ENCODE measurements around the gene GPAT2. TPM values are rescaled to one million over a fixed set of nuclear protein-coding genes. Genes with fewer than 3 reads are reported as not detected.
"Not testable (repeated sequence)": the region's sequence is repeated elsewhere in the genome, so short reads cannot be mapped to it uniquely, and the experiment has no call there.

Gene GPAT2
- total RNA-seq, 2 experiments from 2014 or later: 12.6 to 14.4 TPM

DNA sequence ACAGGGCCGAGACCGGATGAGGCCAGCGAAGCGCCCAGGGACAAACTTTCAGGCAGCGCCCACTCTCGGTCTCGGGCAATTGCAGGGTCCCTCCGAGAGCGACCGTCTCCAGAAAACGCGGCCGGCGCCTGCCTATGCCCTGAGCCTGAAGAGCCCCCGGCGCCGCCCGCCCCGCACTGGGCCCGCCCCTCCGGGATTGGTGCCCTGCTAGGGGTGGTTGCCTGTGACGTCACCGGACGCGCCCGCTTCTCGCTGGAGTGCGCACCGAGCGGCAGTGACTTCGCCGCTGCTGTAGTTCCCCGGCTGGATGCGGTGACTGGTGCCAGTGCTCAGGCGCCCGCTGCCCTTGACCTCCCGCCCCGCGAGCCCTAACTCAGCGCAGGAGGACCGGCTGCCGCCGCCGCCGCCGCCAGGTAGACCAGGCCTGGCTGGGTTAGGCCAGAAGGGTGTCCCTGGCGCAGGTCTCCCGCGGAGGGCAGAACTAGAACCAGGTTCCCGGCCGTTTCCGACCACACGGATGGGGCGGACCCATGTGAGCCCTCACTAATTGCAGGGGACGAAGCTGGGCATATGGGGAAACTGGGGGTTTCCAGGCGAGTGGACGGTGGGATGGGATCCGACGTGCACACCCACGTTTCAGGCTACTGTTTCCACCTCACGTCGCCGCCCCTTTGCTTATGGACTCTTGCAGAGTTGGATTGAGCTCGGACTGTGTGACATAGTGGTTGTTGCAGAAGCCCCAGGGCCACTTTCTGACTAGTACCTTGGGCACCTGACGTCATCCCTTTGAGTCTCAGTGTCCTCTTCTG lies 24.2 kb downstream of the GPAT2 start:
- peak overlapping the region; percentile 69 for H3K4me3 Mint-ChIP-seq
- peak overlapping the region; percentile 51 for H3K27ac Mint-ChIP-seq
- peak; percentile 97 for DNase-seq
- CTCF ChIA-PET: interaction anchor here (0.6 to 1.4 kb wide), 3 partner anchors 18 to 172 kb away, joined by 3 to 7 read pairs (median 7); partner anchors contain the start of gene ADRA2B
- H3K36me3 Mint-ChIP-seq (ENCODE audit: low read depth); H3K9me3 Mint-ChIP-seq; intact Hi-C loops (cut with micrococcal nuclease); H3K27me3 Mint-ChIP-seq (ENCODE audit: low read depth): not testable (repeated sequence)
- peaks cover 12% of the 10 kb centered on the region for H3K4me1 Mint-ChIP-seq (ENCODE audit: low read depth)

DNA sequence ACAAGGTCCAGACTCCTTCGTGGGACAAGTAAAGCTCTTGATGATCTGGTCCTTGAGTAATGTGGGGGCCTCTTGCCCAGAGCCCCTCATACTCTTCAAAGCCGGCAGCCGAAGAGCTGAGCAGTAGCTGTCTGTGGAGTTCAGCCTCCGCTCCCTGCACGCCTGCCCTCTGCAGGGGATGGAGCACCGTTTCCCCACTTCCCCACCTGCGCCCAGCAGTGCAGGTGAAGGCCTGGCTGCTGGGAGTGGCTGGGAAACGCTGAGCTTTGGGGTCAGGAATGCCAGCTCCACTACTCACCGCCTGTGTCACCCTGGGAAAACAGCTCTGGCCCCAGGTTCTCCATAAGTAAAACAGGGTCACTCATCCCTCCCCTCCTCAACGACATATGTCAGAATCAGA lies 24.9 kb downstream of the GPAT2 start:
- Mint-ChIP-seq H3K4me3 (peak overlapping the region; percentile 52), H3K4me1 (ENCODE audit: low read depth) (peaks cover 12% of the 10 kb centered on the region), H3K27ac (peak overlapping the region; percentile 51)
- not testable (repeated sequence) for H3K9me3 Mint-ChIP-seq; H3K27me3 Mint-ChIP-seq (ENCODE audit: low read depth); H3K36me3 Mint-ChIP-seq (ENCODE audit: low read depth)
- peak; percentile 12 for DNase-seq
- intact Hi-C loops (cut with micrococcal nuclease): loop anchor here (5.0 kb wide), 1 partner anchor 107 kb away; the partner anchor contains the start of gene ADRA2B
- CTCF ChIA-PET: interaction anchor here (0.6 to 1.4 kb wide), 3 partner anchors 17 to 173 kb away, joined by 3 to 7 read pairs (median 7); partner anchors contain the start of gene ADRA2B

DNA sequence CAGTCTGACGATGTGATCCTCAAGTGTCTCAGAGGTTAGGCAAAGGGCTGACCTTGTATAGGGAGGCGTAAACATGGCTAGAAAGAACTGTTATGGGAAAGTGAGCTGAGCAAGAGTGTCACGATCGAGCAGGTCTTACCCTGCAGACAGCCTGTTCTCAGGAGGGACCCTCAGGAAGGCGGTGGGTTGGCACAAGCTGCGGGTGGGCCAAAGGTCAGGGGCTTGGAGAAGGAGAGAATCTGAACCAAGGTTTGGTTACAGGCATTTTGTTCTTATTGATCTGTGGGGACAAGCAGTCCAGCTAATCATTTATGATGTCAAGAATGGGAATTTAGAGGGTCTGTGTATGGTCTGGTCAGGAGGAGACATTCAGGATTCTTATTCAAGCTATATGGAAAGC lies 26.7 kb downstream of the GPAT2 start:
- DNase-seq; H3K9me3 Mint-ChIP-seq; H3K4me3 Mint-ChIP-seq; H3K36me3 Mint-ChIP-seq (ENCODE audit: low read depth); H3K27ac Mint-ChIP-seq; H3K27me3 Mint-ChIP-seq (ENCODE audit: low read depth): not testable (repeated sequence)
- intact Hi-C loops (cut with micrococcal nuclease): loop anchor here (5.0 kb wide), 1 partner anchor 109 kb away; the partner anchor contains the start of gene ADRA2B
- peaks cover 12% of the 10 kb centered on the region for H3K4me1 Mint-ChIP-seq (ENCODE audit: low read depth)
- CTCF ChIA-PET: interaction anchor here (0.7 to 0.9 kb wide), 2 partner anchors 14 to 15 kb away, joined by 3 read pairs; no protein-coding TSS in a partner anchor

DNA sequence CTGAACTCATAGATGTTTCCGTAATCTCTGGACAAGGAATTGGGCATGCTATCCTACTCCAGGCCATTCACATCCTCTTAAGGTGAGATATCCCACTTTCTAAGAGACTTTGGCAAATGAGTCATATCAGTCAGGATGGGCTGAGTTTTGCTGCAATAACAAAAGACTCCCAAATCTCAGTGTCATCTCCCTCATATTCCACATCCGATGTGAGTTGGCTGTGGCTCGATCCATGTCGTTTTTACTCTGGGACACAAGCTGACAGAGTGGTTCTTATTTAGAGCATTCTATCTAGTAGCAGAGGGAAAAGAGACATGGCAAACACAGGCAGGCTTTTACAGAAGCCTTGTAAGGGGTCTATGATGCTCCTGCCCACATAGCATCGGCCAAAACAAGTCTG lies 28.5 kb downstream of the GPAT2 start:
- DNase-seq; H3K27ac Mint-ChIP-seq; H3K36me3 Mint-ChIP-seq (ENCODE audit: low read depth); H3K4me3 Mint-ChIP-seq; CTCF ChIA-PET; H3K9me3 Mint-ChIP-seq; H3K27me3 Mint-ChIP-seq (ENCODE audit: low read depth); H3K4me1 Mint-ChIP-seq (ENCODE audit: low read depth): not testable (repeated sequence)
- intact Hi-C loops (cut with micrococcal nuclease): loop anchor here (5.0 kb wide), 1 partner anchor 111 kb away; the partner anchor contains the start of gene ADRA2B

DNA sequence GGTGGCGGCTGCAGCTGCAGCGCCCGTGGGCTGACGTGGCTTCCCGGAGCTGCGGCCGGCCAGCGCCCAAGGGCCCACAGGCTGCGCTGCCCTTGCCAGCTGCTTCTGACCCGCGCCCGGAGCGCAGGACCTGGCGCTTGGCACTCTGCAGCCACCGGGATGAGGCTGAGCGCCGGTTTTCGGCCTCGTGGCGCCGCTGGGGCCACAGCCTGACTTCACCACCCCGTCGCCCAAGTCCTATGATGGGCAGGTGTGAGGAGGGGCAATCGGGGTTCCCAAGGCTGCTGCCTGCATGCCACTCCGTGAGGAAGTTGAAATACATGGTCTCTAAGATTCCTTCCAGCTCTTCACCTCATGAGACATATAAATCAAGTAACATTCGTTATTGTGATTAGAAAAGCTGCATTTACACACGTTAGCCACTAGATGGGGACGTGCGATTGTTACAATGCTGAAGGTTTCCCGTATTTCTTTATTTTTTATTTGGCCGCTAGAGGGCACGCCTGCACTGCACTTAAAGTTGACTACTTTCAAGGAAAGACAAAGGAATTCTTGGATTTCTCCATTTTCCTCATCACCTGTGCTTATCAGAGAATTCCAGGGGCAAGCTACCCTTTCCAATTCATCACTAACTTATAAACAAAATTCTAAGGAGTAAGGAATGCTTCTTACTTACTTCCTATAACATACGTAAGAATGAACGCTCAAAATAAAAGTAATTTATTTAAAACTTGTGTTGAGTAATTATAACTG lies 42.0 kb downstream of the GPAT2 start:
- peak overlapping the region; percentile 90 for H3K27ac Mint-ChIP-seq
- CTCF ChIA-PET: interaction anchor here (0.6 to 4.4 kb wide), 29 partner anchors 9 to 432 kb away, joined by 3 to 36 read pairs (median 3); partner anchors contain the start of genes ADRA2B and CIAO1
- H3K4me3 Mint-ChIP-seq: peak overlapping the region; percentile 82
- not testable (repeated sequence) for H3K9me3 Mint-ChIP-seq; H3K4me1 Mint-ChIP-seq (ENCODE audit: low read depth); H3K27me3 Mint-ChIP-seq (ENCODE audit: low read depth); H3K36me3 Mint-ChIP-seq (ENCODE audit: low read depth)
- DNase-seq: peak; percentile 74
- intact Hi-C loops (cut with micrococcal nuclease): loop anchor here (1.0 to 5.0 kb wide), 5 partner anchors 125 to 516 kb away; partner anchors contain the start of genes CIAO1, STARD7 and TMEM127

DNA sequence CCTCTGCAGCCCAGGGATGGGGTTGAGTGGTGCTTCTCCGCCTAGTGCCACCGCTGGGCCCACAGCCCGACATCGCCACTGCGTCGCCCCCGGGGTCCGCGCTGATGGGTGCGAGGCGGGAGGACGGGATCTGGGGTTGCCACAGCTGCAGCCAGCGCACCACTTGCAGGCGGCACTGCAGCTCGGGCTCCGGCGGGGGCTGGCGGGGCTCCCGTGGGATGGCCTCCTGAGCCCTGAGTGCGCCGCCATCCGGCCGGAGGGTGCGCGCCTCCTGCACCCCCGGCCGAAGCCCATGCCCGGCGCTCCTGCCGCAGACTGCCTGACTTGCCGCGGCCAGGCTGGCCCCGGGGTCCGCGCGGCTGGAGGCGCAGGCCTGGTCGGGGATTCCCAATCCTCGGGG lies 42.6 kb downstream of the GPAT2 start:
- not testable (repeated sequence) for H3K9me3 Mint-ChIP-seq; H3K4me1 Mint-ChIP-seq (ENCODE audit: low read depth); H3K36me3 Mint-ChIP-seq (ENCODE audit: low read depth); H3K27me3 Mint-ChIP-seq (ENCODE audit: low read depth)
- peak overlapping the region; percentile 86 for H3K27ac Mint-ChIP-seq
- H3K4me3 Mint-ChIP-seq: peak overlapping the region; percentile 78
- intact Hi-C loops (cut with micrococcal nuclease): loop anchor here (1.0 to 5.0 kb wide), 5 partner anchors 125 to 517 kb away; partner anchors contain the start of genes CIAO1, STARD7 and TMEM127
- peak; percentile 40 for DNase-seq
- CTCF ChIA-PET: interaction anchor here (0.6 to 4.4 kb wide), 26 partner anchors 10 to 432 kb away, joined by 3 to 36 read pairs (median 3); partner anchors contain the start of genes ADRA2B and CIAO1

DNA sequence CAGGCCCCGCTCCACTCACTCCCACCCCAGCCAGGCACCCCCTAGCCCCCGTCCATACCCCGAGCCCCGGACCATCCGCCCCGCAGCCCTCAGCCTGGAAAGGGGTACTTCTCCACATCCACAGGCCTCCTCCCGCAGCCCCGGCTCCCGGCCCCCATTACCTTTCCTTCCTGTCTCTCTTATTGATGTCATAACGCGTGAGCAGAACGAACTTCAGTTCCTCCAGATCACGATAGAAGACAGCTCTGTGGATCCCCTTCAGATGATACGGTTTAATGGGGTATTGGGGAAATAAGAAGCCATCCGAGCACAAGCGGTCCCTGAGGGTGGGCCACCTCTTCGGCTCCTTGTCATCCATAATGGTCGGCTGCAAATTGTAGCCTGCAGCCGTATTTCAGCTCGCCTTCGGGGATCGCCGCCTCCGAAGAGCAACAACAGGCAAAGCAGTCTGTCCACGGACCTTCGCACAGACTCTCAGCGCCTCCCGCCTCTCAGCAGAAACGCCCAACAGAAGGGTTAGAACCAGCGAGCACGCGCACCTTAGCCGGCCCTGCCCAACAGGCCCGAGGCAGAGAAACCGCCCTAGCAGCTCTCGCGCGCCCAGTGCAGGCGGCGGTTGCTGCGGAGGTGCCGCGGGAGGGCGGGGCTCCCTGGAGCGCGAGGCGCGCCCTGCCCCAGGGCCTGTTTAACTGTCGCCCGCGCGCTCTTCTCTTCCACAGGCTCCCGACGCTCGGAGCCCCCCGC lies 43.2 kb downstream of the GPAT2 start, which contains the start of gene ANKRD36C:
Gene ANKRD36C, minus strand, starts transcription at position 474 of the 744 bp plus-strand sequence. Its CDS starts 116 bp downstream, at position 358.
- peak within 1 kb of the TSS; percentile 95 for H3K27ac Mint-ChIP-seq
- not testable (repeated sequence) for H3K27me3 Mint-ChIP-seq (ENCODE audit: low read depth); H3K36me3 Mint-ChIP-seq (ENCODE audit: low read depth); H3K4me1 Mint-ChIP-seq (ENCODE audit: low read depth); H3K9me3 Mint-ChIP-seq
- peak; percentile 24 for DNase-seq
- intact Hi-C loops (cut with micrococcal nuclease): loop anchor here (1.0 to 5.0 kb wide), 5 partner anchors 126 to 517 kb away; partner anchors contain the start of genes CIAO1, STARD7 and TMEM127
- H3K4me3 Mint-ChIP-seq: peak within 1 kb of the TSS; percentile 95
- CTCF ChIA-PET: interaction anchor here (0.6 to 4.4 kb wide), 5 partner anchors 126 to 414 kb away, joined by 3 to 36 read pairs (median 3); partner anchors contain the start of gene ADRA2B

DNA sequence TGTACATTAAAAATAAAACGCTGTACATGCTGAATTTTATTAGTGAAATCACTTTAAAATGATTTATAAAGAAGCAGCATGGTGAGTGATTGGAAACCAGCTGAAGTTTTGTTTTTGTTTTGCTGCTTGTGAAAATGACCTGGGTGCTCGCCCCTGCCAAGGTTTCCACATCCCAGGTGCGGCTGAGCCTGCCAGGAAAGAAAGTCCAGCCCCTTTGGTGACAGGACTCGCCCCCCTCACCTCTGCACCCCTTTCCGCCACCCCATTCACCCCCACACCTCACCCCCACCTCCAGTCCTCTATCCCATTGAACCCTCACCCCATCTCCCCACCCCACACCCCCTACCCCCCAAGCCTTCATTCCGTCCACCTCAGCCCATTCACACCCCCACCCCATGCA lies 43.8 kb downstream of the GPAT2 start:
- not testable (repeated sequence) for H3K9me3 Mint-ChIP-seq; H3K27ac Mint-ChIP-seq; H3K36me3 Mint-ChIP-seq (ENCODE audit: low read depth); H3K4me1 Mint-ChIP-seq (ENCODE audit: low read depth); H3K27me3 Mint-ChIP-seq (ENCODE audit: low read depth)
- DNase-seq: peak; percentile 25
- intact Hi-C loops (cut with micrococcal nuclease): loop anchor here (5.0 kb wide), 1 partner anchor 276 kb away; the partner anchor contains the start of genes CIAO1 and TMEM127
- H3K4me3 Mint-ChIP-seq: peak overlapping the region; percentile 73
- CTCF ChIA-PET: interaction anchor here (0.6 to 4.4 kb wide), 2 partner anchors 127 to 168 kb away, joined by 3 to 36 read pairs; partner anchors contain the start of gene ADRA2B

Other genes starting within 250 kb of the GPAT2 start
- gene ANKRD36C, start 43.1 kb downstream of the GPAT2 start, total RNA-seq: 10 to 100 TPM; 23.4 to 27.7 TPM
- under 1 TPM; 0.52 TPM for gene ADRA2B, start 81.7 kb upstream of the GPAT2 start, total RNA-seq
- 1 to 10 TPM; 2.5 to 2.6 TPM for gene ASTL, start 103.6 kb upstream of the GPAT2 start, total RNA-seq
- 100 to 1,000 TPM; 429 to 463 TPM for gene DUSP2, start 110.5 kb upstream of the GPAT2 start, total RNA-seq
- gene STARD7, start 173.9 kb upstream of the GPAT2 start, total RNA-seq: 10 to 100 TPM; 84.7 to 87.6 TPM
- 10 to 100 TPM; 12.9 to 16.1 TPM for gene TMEM127, start 231.1 kb upstream of the GPAT2 start, total RNA-seq
- 10 to 100 TPM; 59.9 to 62.2 TPM for gene CIAO1, start 231.3 kb upstream of the GPAT2 start, total RNA-seq

Data from activated naive CD4-positive, alpha-beta T cell treated with anti-CD3 and anti-CD28 coated beads for 36 hours (primary cell).